ENCODE measurements around the gene UGCG.

Gene UGCG

DNA sequence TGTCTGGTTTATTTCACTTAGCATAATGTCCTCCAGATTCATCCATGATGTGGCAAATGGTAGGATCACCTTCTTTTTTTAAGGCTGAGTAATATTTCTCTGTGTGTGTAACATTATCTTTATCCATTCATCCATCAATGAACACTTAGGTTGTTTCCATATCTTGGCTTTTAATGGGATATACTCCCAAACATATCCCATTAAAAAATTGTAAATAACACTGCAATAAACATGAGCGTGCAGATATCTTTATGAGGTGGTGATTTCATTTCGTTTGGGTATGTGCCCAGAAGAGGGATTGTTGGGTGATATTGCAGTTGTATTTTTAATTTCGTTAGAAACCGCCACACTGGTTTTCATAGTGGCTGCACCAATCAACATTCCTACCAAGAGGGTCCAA, 36.2 kb upstream of the UGCG start:
- TF ChIP-seq, protein P1, sequence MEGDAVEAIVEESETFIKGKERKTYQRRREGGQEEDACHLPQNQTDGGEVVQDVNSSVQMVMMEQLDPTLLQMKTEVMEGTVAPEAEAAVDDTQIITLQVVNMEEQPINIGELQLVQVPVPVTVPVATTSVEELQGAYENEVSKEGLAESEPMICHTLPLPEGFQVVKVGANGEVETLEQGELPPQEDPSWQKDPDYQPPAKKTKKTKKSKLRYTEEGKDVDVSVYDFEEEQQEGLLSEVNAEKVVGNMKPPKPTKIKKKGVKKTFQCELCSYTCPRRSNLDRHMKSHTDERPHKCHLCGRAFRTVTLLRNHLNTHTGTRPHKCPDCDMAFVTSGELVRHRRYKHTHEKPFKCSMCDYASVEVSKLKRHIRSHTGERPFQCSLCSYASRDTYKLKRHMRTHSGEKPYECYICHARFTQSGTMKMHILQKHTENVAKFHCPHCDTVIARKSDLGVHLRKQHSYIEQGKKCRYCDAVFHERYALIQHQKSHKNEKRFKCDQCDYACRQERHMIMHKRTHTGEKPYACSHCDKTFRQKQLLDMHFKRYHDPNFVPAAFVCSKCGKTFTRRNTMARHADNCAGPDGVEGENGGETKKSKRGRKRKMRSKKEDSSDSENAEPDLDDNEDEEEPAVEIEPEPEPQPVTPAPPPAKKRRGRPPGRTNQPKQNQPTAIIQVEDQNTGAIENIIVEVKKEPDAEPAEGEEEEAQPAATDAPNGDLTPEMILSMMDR (IDR thresholded peaks at IDR 0.05; ENCODE audit: insufficient read depth, low read depth, low read length, missing control alignments), result no peak
- DNase-seq (ENCODE audit: low read depth), result no peak
- H3K4me3 ChIP-seq (ENCODE audit: low read length), result no peak overlapping the region

DNA sequence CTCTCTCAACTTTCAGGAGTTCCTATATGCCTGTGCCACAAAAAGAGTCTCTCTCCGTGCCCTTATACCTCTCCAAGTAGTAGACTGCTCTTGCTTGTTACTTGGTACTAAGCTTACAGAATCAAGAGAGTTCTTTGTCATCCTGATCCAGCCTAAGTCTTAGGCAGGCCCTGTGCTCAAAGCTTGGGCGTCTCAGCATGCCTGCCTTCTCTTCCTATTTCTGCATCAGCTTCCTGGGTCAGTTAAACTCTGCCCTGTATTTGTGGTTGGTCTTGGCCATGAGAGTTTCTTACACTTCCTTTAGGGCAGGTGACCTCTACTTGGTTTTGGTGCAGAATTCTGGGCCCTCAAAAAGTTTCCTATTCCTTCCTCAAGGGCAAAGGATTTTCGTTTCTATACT, 33.0 kb upstream of the UGCG start:
- TF ChIP-seq, protein P1 (IDR thresholded peaks at IDR 0.05; ENCODE audit: insufficient read depth, low read depth, low read length, missing control alignments), result no peak
- DNase-seq (ENCODE audit: low read depth), result no peak
- no peak overlapping the region for H3K4me3 ChIP-seq (ENCODE audit: low read length)

DNA sequence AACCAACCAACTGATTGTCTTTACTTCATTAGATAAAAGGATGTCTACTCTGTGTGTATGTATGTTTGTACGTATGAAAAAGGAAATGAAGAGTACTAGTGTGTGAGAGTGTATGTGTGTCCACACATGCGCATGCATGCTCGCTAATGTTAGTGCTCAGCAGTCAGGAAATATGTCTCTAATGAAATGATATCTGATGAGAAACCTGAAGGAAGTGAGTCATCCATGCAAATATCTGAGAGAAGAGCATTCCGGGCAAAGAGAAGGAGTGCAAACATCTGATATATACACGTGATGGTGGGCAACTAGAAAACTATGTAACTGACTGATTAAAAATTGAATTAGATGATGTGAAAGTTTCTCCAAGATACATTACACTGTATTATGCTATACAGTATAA, 29.6 kb upstream of the UGCG start:
- H3K4me3 ChIP-seq (ENCODE audit: low read length), result no peak overlapping the region
- peak; percentile 85 for DNase-seq (ENCODE audit: low read depth)
- TF ChIP-seq, protein P1 (IDR thresholded peaks at IDR 0.05; ENCODE audit: insufficient read depth, low read depth, low read length, missing control alignments), result no peak

DNA sequence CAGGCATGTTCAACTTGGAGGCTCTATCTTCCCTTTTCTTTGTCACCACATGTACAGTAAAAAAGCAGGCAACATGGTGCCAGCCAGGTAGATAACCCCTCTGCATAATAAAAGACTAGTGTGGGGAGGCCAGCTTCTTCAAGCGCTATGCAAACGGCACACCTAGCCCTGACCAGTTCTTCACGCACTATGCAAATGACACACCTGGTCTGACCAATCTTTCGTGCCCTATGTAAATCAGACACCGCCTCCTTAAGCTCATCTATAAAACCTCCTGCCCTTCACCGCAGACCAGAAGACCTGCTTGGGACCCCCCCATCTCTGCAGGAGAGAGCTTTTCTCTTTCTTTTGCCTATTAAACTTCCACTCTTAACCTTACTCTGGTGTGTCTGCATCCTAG, 28.1 kb upstream of the UGCG start:
- no peak overlapping the region for H3K4me3 ChIP-seq (ENCODE audit: low read length)
- TF ChIP-seq, protein P1 (IDR thresholded peaks at IDR 0.05; ENCODE audit: insufficient read depth, low read depth, low read length, missing control alignments), result no peak
- DNase-seq (ENCODE audit: low read depth), result no peak

DNA sequence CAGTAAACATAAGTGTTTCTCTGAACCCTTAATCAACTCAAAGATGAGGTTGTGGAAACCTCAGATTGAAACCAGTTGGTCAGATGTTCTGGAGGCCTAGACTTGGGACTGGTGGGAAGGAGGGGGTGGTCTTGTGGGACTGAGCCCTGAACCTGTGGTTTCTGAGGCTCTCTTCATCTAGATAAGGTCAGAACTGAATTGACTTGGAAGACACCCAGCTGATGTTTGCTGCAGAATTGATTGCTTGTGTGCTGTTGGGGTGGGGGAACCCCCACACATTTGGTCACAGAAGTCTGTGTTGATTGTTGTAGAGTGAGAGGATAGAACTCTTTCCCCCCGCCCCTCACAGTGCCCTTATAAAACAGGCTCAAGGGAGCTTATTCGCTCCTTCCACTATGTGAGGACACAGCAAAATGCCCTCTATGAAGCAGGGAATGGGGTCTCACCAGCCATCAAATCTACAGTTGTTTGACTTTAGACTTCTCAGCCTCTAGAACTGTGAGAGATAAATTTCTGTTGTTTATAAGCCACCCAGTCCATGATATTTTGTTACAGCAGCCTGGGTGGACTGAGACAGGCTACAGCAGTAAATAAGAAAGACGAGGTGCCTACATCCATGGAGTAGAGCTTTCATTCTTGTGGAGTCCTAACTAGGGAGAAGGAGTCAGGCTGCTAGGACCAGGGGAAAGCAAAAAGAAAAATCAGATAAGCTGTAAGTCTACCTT, 25.7 kb upstream of the UGCG start:
- no peak overlapping the region for H3K4me3 ChIP-seq (ENCODE audit: low read length)
- TF ChIP-seq, protein P1 (IDR thresholded peaks at IDR 0.05; ENCODE audit: insufficient read depth, low read depth, low read length, missing control alignments), result no peak
- no peak for DNase-seq (ENCODE audit: low read depth)

DNA sequence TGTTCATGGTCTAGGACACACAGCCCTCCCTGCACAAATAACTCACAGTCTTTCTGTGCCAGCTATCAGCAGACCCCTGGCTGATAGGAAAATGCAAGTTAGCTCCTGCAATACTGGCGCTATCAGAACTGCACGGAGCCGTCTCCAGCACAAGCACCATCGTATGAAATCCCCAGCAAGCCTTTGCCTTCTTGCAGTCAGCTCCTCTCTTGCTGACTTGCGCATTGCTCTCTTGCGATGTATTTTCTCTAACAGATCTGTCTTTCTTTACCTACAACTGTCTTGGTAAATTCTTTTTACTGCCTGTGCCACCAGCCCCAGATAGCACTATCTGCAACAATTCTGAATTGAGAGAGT, 25.1 kb upstream of the UGCG start:
- TF ChIP-seq, protein P1 (IDR thresholded peaks at IDR 0.05; ENCODE audit: insufficient read depth, low read depth, low read length, missing control alignments), result no peak
- DNase-seq (ENCODE audit: low read depth), result no peak

DNA sequence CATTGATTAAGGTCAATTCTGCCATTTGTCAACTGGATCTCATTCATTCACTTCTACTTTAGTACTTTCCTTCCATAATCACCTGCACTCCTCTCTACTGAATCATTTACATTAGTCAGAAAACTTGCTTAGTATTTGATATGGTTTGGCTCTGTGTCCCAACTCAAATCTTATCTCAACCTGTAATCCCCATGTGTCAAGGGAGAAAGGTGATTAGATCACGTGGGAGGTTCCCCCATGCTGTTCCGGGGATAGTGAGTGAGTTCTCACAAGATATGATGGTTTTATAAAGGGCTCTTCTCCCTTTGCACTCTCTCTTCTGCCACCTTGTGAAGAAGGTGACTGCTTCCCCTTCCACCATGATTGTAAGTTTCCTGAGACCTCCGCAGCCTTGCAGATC, 23.7 kb upstream of the UGCG start:
- DNase-seq (ENCODE audit: low read depth), result peak; percentile 36
- TF ChIP-seq, protein P1 (IDR thresholded peaks at IDR 0.05; ENCODE audit: insufficient read depth, low read depth, low read length, missing control alignments), result no peak
- H3K4me3 ChIP-seq (ENCODE audit: low read length), result no peak overlapping the region

More for the DNA sequence above, 25.1 kb upstream of the UGCG start:
- H3K4me3 ChIP-seq (ENCODE audit: low read length), result no peak overlapping the region
